Neural progenitor cell (in vitro differentiated cells): Measurements from ENCODE around the gene MOK. TPM values are rescaled to one million over a fixed set of nuclear protein-coding genes. Genes with fewer than 3 reads are reported as not detected.

Experiments
- DNase-seq: peaks from one replicate; pipeline ENCODE4 v3.0.0-alpha.2; 2016; ENCODE audit warnings: low spot score
- H2AFZ ChIP-seq: fragments of 200-600 bp; sonication (generic); replicated peaks from 2 replicates; pipeline ENCODE4 v1.6.1; 2016; ENCODE audit warnings: antibody characterized with exemption
- H3F3A ChIP-seq: fragments of 200-600 bp; sonication (generic); 2 replicates; pipeline ENCODE4 v1.6.1; 2016; ENCODE audit warnings: antibody characterized with exemption, low read depth
- H3K27ac ChIP-seq: fragments of 200-600 bp; sonication (generic); 2 replicates; pipeline ENCODE4 v1.5.1; 2016; ENCODE audit warnings: mild to moderate bottlenecking
- H3K27me3 ChIP-seq: fragments of 200-600 bp; sonication (generic); 2 replicates; pipeline ENCODE4 v1.6.1; 2016; ENCODE audit warnings: mild to moderate bottlenecking, moderate library complexity
- H3K36me3 ChIP-seq: fragments of 200-600 bp; sonication (generic); 2 replicates; pipeline ENCODE4 v1.5.1; 2016
- H3K4me1 ChIP-seq: fragments of 200-600 bp; sonication (generic); 2 replicates; pipeline ENCODE4 v1.6.1; 2016; ENCODE audit warnings: mixed run types
- H3K4me2 ChIP-seq: fragments of 200-600 bp; sonication (generic); 2 replicates; pipeline ENCODE4 v1.6.1; 2016
- H3K4me3 ChIP-seq: fragments of 200-600 bp; sonication (generic); 2 replicates; pipeline ENCODE4 v1.5.1; 2016
- H3K79me2 ChIP-seq: fragments of 200-600 bp; sonication (generic); 2 replicates; pipeline ENCODE4 v1.6.1; 2016; ENCODE audit warnings: low read depth
- H3K9ac ChIP-seq: fragments of 200-600 bp; sonication (generic); 2 replicates; pipeline ENCODE4 v1.6.1; 2016
- H3K9me3 ChIP-seq: fragments of 200-600 bp; sonication (generic); 2 replicates; pipeline ENCODE4 v1.5.1; 2016; ENCODE audit warnings: low read depth
- H4K20me1 ChIP-seq: fragments of 200-600 bp; sonication (generic); 2 replicates; pipeline ENCODE4 v1.6.1; 2016; ENCODE audit warnings: low read depth
- H3K27ac Mint-ChIP-seq: 3 replicates; pipeline ENCODE4 v1.8.0; 2021; ENCODE audit warnings: mixed read lengths
- H3K27me3 Mint-ChIP-seq: 2 replicates; pipeline ENCODE4 v1.8.0; 2022; ENCODE audit warnings: low read depth, mild to moderate bottlenecking, inconsistent platforms, moderate library complexity, mixed read lengths; ENCODE audit not compliant: insufficient read depth
- H3K36me3 Mint-ChIP-seq: 3 replicates; pipeline ENCODE4 v1.8.0; 2021; ENCODE audit warnings: mixed read lengths
- H3K4me1 Mint-ChIP-seq: 3 replicates; pipeline ENCODE4 v1.8.0; 2021; ENCODE audit warnings: mixed read lengths
- H3K4me3 Mint-ChIP-seq: 3 replicates; pipeline ENCODE4 v1.8.0; 2021; ENCODE audit warnings: mild to moderate bottlenecking, moderate library complexity, mixed read lengths
- H3K9me3 Mint-ChIP-seq: 3 replicates; pipeline ENCODE4 v1.8.0; 2020; ENCODE audit warnings: mixed read lengths
- EZH2 ChIP-seq: fragments of 200-600 bp; sonication (generic); IDR thresholded peaks from 2 replicates; pipeline ENCODE4 v1.6.1; 2017; ENCODE audit warnings: antibody characterized with exemption, mild to moderate bottlenecking, moderate library complexity
- EZH2phosphoT487 ChIP-seq: fragments of 200-600 bp; sonication (generic); IDR thresholded peaks from 2 replicates; pipeline ENCODE4 v1.6.1; 2017; ENCODE audit warnings: antibody characterized with exemption
- total RNA-seq: library from RNA; depleted of rRNA; stranded (reverse); fragments of >200 nt; gene quantifications from 2 replicates; pipeline ENCODE4 v1.2.3, GENCODE V29; 2015; ENCODE audit warnings: low replicate concordance
- TF ChIP-seq, protein P1 (sequence below): fragments of 200-600 bp; sonication (generic); IDR thresholded peaks from 2 replicates; pipeline ENCODE4 v1.5.1; 2017; ENCODE audit warnings: antibody characterized with exemption, mild to moderate bottlenecking

MOK gene
- total RNA-seq, 1 donor from 2014 or later = 9.9 TPM

DNA sequence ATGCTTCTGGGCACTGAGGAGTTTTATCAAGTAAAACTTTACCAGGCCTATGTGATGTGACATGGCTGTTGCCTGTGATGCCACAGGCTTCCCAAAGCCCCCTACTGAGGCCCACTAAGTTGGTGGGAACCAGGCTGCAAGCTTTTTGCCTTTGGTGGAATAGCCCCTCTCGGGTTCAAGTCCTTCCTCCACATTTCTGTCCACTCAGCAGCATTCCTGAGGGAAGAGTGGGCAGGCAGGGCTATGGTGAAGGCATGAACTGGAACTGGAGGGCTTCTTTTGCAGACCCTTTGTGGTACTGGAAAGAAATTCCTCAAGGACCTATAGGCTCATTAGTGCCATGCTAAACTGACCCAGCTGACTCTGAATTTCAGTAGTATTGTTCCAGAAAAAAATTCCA is 116.8 kb downstream of the MOK start:
- Histone ChIP-seq H2AFZ (no peak overlapping the region), H3K36me3 (no peaks in the 10 kb centered on the region), H3K27me3 (no peaks in the 10 kb centered on the region), H3K4me1 (peaks cover 24% of the 10 kb centered on the region), H3K79me2 (peaks cover 95% of the 10 kb centered on the region), H3K4me2 (no peak overlapping the region), H3K9me3 (no peaks in the 10 kb centered on the region), H3K27ac (no peak overlapping the region), H3K9ac (no peak overlapping the region), H3K4me3 (no peak overlapping the region), H3F3A (peaks cover 22% of the 10 kb centered on the region), H4K20me1 (peaks cover 53% of the 10 kb centered on the region)
- Mint-ChIP-seq H3K36me3 (peaks cover 3% of the 10 kb centered on the region), H3K9me3 (no peaks in the 10 kb centered on the region), H3K4me1 (peaks cover 41% of the 10 kb centered on the region), H3K27me3 (peaks cover 3% of the 10 kb centered on the region), H3K27ac (no peak overlapping the region), H3K4me3 (no peak overlapping the region)
- no peak for TF ChIP-seq EZH2phosphoT487
- TF ChIP-seq, protein P1, sequence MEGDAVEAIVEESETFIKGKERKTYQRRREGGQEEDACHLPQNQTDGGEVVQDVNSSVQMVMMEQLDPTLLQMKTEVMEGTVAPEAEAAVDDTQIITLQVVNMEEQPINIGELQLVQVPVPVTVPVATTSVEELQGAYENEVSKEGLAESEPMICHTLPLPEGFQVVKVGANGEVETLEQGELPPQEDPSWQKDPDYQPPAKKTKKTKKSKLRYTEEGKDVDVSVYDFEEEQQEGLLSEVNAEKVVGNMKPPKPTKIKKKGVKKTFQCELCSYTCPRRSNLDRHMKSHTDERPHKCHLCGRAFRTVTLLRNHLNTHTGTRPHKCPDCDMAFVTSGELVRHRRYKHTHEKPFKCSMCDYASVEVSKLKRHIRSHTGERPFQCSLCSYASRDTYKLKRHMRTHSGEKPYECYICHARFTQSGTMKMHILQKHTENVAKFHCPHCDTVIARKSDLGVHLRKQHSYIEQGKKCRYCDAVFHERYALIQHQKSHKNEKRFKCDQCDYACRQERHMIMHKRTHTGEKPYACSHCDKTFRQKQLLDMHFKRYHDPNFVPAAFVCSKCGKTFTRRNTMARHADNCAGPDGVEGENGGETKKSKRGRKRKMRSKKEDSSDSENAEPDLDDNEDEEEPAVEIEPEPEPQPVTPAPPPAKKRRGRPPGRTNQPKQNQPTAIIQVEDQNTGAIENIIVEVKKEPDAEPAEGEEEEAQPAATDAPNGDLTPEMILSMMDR = no peak
- TF ChIP-seq EZH2 = no peak
- no peak for DNase-seq

- Mint-ChIP-seq H3K9me3 (no peaks in the 10 kb centered on the region), H3K27ac (no peak overlapping the region), H3K36me3 (peaks cover 3% of the 10 kb centered on the region), H3K4me3 (no peak overlapping the region), H3K4me1 (peaks cover 39% of the 10 kb centered on the region), H3K27me3 (peaks cover 3% of the 10 kb centered on the region)
- H3K27me3 ChIP-seq = no peaks in the 10 kb centered on the region
- no peak overlapping the region for H3K27ac ChIP-seq
- no peak overlapping the region for H2AFZ ChIP-seq
- peaks cover 47% of the 10 kb centered on the region for H4K20me1 ChIP-seq
- TF ChIP-seq EZH2phosphoT487 (no peak), EZH2 (no peak)
- TF ChIP-seq, protein P1 = no peak
- H3F3A ChIP-seq = peaks cover 24% of the 10 kb centered on the region
- DNase-seq = no peak
- no peak overlapping the region for H3K9ac ChIP-seq
- no peak overlapping the region for H3K4me2 ChIP-seq
- peaks cover 97% of the 10 kb centered on the region for H3K79me2 ChIP-seq
- H3K4me3 ChIP-seq = no peak overlapping the region
- peaks cover 22% of the 10 kb centered on the region for H3K4me1 ChIP-seq
- no peaks in the 10 kb centered on the region for H3K36me3 ChIP-seq
- H3K9me3 ChIP-seq = no peaks in the 10 kb centered on the region
These were observed 117.4 kb downstream of the MOK start for GRCh38 chr14:102187568-102188001.

DNA sequence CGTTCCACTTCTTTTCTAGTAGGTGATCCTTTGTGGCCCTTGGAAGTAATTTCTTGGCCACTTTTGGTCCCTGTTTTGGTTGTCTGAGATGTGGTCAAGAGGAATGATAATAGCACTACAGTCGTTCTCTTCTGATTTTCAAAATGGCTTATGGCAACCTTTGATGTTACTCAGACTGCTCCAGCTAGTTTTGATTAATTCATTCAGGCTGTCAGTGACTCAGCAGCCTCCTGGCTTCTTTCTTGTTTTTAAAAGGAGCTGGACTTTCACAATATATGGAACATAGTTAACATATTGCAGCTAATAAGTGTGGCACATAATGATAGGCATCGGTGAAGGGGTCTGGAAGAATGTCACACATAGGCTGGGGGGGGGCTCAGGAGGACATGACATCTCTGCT is 117.9 kb downstream of the MOK start:
- Histone ChIP-seq H3K4me2 (no peak overlapping the region), H3K9ac (no peak overlapping the region), H3K36me3 (no peaks in the 10 kb centered on the region), H2AFZ (no peak overlapping the region), H4K20me1 (peaks cover 46% of the 10 kb centered on the region), H3K4me1 (peaks cover 27% of the 10 kb centered on the region), H3K79me2 (peaks cover 98% of the 10 kb centered on the region), H3K4me3 (no peak overlapping the region), H3K27me3 (no peaks in the 10 kb centered on the region), H3K9me3 (no peaks in the 10 kb centered on the region), H3F3A (peaks cover 21% of the 10 kb centered on the region), H3K27ac (no peak overlapping the region)
- Mint-ChIP-seq H3K36me3 (peaks cover 3% of the 10 kb centered on the region), H3K4me3 (no peak overlapping the region), H3K27me3 (peaks cover 3% of the 10 kb centered on the region), H3K9me3 (no peaks in the 10 kb centered on the region), H3K27ac (peak overlapping the region; percentile 95), H3K4me1 (peaks cover 39% of the 10 kb centered on the region)
- DNase-seq = no peak
- TF ChIP-seq, protein P1 = no peak
- no peak for TF ChIP-seq EZH2phosphoT487
- no peak for TF ChIP-seq EZH2
